Ecto neural progenitor cell (in vitro differentiated cells): Measurements from ENCODE around the gene HMBS.
"Not testable (repeated sequence)": the region's sequence is repeated elsewhere in the genome, so short reads cannot be mapped to it uniquely, and the experiment has no call there.

Source experiments
- DNase-seq: peaks from one replicate; pipeline ENCODE4 v3.0.0-alpha.2; 2018; ENCODE audit warnings: low spot score

HMBS gene

DNA sequence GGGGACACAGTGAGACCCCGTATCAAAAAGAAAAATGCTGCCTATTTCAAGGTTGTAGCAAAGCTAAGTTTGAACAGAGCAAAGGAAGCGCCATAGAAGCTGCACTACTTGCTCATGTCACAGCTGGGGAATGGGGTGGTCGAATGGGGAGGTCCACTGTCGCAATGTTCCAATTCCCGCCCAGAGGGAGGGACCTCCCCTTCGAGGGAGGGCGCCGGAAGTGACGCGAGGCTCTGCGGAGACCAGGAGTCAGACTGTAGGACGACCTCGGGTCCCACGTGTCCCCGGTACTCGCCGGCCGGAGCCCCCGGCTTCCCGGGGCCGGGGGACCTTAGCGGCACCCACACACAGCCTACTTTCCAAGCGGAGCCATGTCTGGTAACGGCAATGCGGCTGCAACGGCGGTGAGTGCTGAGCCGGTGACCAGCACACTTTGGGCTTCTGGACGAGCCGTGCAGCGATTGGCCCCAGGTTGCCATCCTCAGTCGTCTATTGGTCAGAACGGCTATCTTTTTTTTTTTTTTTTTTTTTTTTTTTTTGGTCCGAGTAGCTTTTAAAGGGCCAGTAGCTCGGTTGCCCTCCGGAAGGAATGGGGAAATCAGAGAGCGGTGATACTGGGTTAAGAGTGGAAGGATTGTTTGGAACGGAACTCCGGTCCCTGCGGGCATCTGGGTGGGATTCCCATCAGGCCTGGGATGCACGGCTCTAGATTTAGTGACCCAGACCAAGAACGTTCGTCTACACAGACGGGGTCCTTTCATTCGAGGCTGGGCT lies at the start of gene HMBS:
HMBS (plus strand) TSS at position 219 of the 774 bp plus-strand sequence; CDS start at position 372, 153 bp downstream.
- peak; percentile 96 for DNase-seq

DNA sequence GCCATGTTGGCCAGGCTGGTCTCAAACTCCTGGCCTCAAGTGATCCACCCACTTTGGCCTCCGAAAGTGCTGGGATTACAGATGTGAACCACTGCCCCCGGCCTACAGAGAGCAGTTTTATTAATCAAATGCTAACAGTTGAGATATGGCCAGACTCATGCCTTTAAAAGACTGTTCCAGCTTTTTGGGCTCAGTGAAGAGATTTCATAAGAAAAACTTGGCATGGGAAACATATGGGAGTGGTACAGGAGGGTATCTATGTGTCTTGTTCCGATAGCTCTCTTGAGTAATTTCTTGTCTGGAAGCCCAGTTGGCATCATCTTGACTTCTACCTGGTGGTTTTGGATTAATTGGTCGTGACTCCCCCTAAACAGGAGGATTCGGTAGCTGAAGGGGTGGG lies 45.8 kb upstream of the HMBS start:
- no peak for DNase-seq

DNA sequence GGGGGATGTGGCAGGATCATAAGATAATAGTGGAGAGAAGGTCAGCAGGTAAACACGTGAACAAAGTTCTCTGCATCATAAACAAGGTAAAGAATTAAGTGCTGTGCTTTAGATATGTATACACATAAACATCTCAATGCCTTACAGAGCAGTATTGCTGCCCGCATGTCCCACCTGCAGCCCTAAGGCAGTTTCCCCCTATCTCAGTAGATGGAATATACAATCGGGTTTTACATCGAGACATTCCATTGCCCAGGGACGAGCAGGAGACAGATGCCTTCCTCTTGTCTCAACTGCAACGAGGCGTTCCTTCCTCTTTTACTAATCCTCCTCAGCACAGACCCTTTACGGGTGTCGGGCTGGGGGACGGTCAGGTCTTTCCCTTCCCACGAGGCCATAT lies 45.2 kb upstream of the HMBS start:
- not testable (repeated sequence) for DNase-seq

DNA sequence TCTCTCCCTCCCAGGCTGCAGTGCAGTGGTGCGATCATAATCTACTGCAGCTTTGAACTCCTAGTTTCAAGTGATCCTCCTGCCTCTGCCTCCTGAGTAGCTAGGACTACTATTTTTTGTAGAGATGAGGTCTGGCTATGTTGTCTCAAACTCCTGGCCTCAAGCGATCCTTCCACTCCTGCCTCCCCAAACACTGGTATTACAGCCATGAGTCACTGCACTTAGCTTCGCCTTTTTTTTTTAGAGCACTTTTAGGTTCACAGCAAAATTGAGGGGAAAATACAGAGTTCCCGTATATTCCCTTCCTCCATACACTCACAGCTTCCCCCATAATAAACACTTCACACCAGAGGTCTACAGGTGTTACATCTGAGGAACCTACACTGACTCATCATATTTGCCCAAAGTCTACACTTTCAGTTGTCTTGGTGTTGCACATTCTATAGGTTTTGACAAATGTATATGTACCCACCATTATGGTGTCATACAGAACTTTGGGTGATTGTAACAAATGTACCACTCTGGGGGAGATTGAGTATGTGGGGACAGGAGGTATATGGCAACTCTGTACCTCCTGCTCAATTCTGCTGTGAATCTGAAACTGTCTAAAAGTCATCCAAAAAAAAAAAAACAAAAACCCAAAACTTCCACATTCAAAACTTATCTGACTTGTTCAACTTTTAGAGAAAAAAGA lies 42.7 kb upstream of the HMBS start:
- no peak for DNase-seq

DNA sequence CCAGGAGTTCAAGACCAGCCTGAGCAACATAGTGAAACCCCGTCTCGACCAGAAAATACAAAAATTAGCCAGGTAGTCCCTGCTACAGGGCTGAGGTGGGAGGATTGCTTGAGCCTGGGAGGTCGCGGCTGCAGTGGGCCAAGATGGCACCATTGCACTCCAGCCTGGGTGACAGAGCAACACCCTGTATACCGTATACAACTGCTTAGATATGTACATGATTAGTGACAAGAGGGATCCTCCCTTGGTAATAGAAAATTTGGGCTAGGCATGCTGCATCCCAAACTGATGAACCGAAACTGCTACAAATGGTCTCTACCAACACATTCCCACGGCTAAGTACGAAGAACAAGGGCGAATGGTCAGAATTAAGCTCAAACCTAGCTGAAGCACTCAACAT lies 41.8 kb upstream of the HMBS start:
- DNase-seq: no peak

DNA sequence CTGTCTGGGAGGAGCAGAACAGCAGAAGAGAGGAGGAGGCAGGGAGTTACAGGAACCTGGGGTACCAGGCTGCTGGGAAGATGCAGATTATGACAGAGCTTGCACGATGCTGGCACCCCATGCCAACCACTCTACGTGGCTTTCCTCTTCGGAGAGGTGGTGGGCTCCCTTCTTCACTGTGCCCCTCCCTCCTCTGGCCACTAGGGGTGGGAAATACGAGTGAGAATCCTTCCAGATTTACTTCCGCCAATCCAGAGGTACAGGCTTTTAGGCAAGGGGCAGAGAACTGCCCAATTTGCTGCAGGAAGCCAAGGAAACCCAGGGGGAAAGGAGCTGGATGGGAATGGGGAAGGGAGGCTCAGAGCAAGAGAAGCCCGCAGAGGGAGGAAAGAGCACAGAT lies 40.0 kb upstream of the HMBS start:
- DNase-seq: no peak

DNA sequence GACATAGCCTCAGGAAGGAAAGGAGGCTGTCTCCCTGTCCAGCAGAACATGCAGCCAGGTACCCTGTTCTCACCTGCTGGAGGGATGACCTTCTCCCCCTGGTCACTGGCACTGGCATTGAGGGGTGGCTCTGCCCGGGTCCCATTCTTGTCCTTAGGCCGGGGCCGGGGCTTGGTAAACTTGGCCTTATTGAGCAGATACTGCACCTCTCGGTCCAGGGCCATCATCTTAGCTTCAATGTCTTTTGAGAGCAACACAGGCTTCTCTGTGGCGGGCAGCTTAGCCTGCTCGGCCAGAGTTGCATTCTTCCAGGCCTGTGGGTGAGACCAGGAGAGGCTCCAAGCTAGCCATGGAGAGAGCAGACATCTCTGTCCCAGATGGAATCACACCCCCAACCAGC lies 38.2 kb upstream of the HMBS start:
- no peak for DNase-seq

DNA sequence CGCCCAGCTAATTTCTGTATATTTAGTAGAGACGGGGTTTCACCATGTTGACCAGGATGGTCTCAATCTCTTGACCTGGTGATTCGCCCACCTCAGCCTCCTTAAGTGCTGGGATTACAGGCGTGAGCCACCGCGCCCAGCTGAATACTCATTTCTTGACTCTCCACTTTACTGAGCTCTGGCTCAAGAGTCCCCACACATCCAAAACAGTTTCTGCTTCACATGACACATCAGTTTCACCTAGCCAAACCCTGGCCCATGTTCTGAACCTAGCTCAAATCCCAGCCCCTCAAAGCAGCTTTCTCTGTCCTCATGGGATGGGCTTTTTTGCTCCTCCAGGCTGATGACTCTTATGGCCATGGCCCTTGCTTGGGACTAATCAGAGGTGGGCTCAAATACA lies 37.5 kb upstream of the HMBS start:
- DNase-seq: no peak

DNA sequence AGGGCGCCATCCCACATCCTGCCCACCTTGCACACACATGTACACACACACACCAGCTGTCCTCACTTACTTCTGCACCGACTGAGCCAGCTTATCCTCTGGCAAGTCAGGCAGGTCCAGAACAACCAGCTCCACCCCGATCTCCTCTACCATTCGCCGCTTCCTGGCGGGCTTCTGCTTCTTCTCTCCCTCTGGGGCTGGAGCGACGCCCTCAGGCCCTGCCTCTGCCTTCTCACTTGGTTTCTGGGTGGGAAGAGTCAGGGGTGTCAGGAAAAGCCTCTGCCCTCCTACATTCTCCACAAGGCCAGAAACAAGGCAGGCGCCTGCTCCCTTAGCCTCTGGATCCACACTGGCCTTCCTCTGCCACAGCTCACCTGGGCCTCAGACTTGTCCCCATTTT lies 36.0 kb upstream of the HMBS start:
- DNase-seq: no peak

DNA sequence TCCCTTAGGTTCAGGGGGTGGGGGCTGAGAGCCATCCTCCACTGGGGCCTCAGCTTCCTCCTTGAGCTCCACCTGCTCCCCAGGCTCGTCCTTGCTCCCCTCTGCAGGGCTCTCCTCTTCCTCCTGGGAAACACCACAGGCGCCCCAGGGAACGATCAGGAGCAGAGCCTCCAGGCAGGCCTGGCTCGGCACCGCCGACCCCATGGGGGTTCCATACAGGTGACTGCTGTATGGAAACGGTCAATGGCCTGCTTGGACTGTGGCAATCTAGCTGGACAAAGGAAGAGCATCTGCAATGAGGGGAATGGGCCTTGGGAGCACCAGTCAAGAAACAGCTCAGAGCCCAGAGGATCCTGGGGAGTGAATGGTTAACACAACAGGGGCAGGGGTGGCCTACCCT lies 35.6 kb upstream of the HMBS start:
- DNase-seq: no peak

DNA sequence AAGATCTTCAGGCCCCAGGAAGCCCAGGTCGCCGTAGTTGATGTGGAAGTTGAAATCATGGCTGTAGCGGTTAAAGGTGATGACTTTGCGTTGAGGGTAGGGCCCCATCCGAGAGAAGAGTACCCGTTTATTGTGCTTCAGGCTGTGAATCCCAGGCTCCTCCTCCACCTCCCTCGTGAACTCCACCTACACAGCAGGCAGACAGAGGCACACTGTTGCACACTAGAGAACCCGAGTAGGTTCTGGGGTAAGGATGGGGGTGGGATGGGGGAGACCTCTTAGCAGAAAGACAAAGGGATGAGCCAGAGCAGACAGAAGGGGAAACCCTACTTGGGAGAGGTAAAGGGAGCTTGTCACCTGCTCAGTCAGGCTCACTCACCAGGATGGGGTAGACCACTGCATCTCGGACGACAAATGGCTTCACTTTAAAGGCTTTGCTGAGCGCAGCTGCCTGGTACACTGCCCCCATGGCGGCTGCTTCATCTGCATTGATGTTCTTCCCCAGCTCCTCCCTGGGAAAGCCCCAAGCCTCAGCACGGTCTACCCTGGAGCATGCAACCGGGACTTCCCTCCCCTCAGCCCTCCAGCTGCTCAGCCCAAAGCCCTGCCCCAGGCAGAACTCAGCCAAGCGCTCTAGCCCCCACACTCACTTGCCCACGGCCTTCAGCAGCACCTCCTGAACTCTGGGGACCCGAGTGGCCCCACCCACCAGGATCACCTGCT lies 33.1 kb upstream of the HMBS start:
- DNase-seq: no peak

DNA sequence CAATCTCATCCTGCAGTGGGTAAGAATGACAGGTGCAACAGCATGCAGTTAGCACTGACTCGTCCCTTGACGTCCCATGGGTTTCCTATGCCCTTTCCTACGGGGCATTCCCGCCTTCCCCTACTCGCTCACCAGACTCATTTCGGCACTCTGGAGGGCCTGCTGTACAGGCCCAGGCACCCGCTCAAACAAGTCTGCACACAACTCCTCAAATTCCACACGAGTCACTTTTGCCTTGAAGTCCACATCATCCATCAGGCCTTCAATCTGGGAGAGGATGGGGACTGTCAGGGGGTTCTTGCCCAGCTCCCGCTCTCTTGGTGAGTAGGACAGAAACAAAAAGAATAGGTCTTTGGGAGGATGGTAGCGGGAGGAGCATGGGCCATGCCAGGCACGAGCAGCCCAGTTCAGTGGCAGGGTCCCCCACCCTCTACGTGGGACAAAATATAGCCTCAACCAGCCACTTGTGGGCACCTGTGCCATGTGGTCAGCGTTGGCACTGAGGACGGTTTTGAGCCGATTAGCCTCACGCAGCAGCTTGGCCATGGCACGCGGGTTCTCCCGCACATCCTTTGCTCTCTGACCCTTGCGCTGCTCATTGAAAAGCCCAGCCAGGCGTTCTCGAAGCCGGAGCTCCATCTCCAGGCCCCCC lies 32.4 kb upstream of the HMBS start:
- no peak for DNase-seq

DNA sequence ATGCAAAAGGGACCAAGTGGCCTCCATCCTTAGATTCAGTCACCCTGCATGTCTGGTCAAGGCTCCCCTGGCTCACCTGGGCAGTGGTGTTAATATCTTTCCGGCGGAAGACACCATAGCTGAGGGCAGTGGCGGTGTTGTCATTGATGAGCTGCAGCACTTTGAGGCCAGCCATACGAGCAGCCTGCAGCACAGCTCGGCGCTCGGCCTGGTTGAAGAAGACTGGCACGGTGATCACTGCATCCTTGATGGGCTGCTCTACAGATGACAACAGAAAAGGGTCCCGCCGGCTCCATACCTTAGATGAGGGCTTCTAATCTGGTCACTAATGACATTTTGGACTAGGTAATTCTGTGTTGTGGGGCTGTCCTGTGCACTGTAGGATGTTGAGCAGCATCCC lies 30.3 kb upstream of the HMBS start:
- no peak for DNase-seq

DNA sequence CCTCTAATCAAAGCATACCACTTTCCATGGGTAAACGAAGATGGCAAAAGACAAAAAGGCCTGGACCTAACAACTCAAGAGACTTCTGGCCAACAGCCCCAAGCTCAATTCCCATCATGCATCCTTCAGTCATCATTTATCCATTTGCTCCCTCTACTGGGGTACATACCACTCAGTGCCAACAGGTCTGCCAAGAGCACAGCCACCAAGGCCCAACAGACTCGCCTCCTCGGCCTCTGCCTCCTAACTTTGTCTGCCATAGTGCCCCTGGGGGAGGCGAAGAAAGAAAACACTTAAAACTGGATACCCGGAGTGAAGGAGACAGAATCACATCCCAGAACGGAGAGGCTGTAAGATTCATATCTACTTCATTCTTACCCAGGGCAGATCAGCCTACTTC lies 28.8 kb upstream of the HMBS start:
- DNase-seq: no peak

DNA sequence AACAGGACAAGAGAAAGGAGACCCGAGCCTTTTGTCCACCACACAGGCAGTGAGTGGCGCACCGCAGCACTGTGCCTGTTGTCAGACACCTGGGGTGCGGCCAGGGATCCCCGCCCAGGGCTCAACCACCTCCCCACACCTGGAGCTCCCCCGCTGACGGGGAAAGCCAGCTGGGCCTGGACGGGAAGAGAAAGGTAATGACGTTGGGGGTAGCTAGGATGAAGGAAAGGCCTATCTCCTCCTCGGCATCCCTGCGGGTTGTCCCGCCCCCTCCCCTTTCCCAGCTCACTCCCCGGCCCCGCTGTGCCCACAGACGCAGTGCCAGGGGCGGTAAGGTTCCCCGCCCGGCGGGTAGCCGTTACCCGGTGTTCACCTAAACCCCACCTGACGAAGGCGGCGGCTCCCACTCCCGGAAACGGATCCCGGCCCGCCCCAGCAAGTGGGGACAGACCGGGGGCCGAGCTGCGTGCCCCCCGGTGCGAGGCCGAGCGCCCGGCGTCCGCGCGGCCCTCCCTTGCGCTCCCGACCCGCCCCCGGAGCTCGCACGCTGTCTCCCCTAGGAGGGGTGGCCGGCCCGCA lies 28.2 kb upstream of the HMBS start:
- no peak for DNase-seq

DNA sequence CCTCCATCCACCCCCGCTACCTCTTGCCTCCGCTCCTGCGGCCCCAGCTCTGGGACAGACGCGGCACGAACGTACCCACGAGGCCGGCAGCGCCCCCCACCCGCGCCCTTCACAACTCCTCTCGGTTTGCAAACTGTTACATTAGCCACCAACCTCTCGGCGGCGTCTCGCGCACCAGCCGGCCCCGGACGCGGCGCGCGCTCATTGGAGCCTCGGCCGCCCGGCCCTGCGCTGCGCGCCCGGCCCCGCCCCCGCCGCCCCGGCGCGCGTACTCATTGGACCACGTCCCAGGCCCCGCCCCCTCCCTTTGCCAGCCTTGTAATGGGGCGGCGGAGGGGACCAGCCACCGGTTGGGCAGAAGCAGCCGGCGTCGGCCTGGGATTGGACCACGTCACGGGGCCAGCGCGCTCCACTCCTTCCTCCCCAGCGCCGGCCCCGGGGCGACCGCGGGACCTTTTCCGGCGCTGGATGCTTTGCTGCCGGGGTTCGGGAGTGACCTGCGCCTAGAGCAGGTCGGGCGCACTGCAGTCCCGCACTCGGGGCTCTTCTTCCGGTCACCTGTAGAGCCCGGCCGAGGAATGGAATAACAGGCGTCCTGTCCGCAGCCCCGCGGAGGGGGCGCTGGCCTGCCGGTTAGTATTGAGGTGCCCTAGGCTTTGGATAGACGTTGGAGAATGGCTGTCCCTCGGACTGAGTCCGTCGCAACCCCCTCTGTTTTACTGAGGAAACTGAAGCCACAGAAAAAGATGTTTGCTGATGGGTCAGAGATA lies 27.5 kb upstream of the HMBS start, which contains the start of gene HYOU1:
HYOU1 (minus strand) TSS at position 206 of the 770 bp plus-strand sequence. CDS start 1,045 bp downstream, outside the sequence.
- DNase-seq: peak; percentile 99

DNA sequence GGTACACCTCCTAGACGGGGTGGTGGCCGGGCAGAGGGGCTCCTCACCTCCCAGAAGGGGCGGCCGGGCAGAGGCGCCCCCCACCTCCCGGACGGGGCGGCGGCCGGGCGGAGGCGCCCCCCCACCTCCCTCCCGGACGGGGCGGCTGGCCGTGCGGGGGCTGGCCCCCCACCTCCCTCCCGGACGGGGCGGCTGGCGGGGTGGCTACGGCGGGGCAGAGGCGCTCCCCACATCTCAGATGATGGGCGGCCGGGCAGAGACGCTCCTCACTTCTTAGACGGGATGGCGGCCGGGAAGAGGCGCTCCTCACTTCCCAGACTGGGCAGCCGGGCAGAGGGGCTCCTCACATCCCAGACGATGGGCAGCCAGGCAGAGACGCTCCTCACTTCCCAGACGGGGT lies 25.6 kb upstream of the HMBS start:
- DNase-seq: not testable (repeated sequence)

DNA sequence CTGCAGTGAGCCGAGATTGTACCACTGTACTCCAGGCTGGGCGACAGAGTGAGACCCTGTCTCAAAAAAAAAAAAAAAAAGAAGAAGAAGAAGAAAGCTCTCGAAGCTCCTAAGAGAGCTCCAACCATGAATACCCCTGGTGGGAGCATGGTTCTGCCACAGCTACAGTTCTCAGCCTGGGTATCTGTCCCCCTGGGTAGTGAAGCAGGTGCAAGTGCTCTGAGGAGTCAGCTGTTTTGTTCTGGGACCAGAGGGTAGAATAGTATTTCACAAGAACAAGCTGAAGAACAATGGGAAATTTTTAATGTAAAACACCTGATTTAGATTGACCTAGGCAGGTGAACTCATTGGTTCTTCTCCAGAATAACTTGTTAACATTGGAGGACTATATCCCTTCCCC lies 23.4 kb upstream of the HMBS start:
- no peak for DNase-seq

DNA sequence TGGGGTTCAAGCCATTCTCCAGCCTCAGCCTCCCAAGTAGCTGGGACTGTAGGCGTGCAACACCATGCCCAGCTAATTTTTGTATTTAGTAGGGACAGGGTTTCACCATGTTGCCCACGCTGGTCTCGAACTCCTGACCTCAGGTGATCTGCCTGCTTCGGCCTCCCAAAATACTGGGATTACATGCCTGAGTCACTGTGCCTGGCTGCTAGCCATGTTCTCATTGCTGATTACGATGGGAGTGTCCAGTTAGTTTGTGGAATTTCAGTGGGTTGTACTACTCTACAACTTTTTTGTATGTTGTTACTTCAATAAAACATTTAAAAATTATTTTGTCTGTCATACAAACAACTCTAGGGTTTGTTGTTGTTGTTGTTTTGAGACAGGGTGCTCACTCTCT lies 21.9 kb upstream of the HMBS start:
- DNase-seq: no peak

DNA sequence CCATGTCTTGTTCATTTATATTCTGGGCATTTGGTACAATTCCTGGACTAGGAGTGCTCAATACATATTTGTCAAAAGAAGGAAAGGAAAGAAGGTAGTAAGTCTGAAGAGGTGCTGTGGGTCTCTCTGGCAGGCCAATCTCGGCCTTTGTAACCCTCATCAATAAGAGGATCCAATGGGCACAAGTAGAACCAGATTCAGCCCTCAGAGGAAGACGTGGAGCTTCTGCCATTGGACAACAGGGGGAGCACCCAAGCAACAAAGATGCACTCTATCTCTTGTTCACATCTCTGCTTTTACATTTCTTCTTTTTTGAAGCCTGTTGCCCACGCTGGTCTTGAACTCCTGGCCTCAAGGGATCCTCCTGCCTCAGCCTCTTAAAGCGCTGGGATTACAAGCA lies 19.3 kb upstream of the HMBS start:
- no peak for DNase-seq
